Lower leg skin (tissue), 3 donors: ENCODE measurements around the gene WASHC3.

ENCODE experiments used
- POLR2A ChIP-seq, 2 donors: fragments of 450-650 bp; IDR thresholded peaks; one replicate each; pipeline ENCODE4 v1.6.1; 2016 to 2017; ENCODE audit warnings: antibody characterized with exemption in 2 of 2, mild to moderate bottlenecking in 1 of 2, moderate library complexity in 1 of 2
- TF ChIP-seq, protein P1 (sequence below), 3 donors: fragments of 450-650 bp; IDR thresholded peaks; one replicate each; pipeline ENCODE4 v1.5.1; 2016; ENCODE audit warnings: antibody characterized with exemption in 3 of 3, mild to moderate bottlenecking in 3 of 3, moderate library complexity in 2 of 3

DNA sequence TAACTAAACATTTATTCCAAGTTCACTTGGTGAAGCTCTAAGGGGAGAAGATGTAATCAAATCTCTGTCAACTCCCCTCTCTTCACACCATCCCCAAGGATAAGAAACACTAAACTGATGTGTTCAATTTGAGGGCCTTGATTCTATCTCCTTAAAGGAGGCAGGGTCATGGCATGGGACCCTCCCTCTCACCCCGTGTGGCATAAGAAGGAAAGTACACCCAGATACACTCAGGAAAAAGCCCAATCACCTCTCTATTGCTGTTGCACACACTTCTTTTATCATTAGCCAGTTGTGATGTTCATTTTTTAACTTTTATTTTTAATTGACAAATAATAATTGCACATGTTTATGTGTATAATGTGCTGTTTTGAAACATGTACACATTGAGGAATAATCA lies 35.1 kb downstream of the WASHC3 start:
- TF ChIP-seq, protein P1, sequence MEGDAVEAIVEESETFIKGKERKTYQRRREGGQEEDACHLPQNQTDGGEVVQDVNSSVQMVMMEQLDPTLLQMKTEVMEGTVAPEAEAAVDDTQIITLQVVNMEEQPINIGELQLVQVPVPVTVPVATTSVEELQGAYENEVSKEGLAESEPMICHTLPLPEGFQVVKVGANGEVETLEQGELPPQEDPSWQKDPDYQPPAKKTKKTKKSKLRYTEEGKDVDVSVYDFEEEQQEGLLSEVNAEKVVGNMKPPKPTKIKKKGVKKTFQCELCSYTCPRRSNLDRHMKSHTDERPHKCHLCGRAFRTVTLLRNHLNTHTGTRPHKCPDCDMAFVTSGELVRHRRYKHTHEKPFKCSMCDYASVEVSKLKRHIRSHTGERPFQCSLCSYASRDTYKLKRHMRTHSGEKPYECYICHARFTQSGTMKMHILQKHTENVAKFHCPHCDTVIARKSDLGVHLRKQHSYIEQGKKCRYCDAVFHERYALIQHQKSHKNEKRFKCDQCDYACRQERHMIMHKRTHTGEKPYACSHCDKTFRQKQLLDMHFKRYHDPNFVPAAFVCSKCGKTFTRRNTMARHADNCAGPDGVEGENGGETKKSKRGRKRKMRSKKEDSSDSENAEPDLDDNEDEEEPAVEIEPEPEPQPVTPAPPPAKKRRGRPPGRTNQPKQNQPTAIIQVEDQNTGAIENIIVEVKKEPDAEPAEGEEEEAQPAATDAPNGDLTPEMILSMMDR (IDR thresholded peaks at IDR 0.05) = no peak
- no peak for TF ChIP-seq POLR2A (IDR thresholded peaks at IDR 0.05)
